Measurements from ENCODE around the gene CARMIL1. TPM values are rescaled to one million over a fixed set of nuclear protein-coding genes. Genes with fewer than 3 reads are reported as not detected.

CARMIL1 gene
- polyA plus RNA-seq, 1 of the 3 experiments (the other 2 are of a cell fraction), result 1.7 TPM

DNA sequence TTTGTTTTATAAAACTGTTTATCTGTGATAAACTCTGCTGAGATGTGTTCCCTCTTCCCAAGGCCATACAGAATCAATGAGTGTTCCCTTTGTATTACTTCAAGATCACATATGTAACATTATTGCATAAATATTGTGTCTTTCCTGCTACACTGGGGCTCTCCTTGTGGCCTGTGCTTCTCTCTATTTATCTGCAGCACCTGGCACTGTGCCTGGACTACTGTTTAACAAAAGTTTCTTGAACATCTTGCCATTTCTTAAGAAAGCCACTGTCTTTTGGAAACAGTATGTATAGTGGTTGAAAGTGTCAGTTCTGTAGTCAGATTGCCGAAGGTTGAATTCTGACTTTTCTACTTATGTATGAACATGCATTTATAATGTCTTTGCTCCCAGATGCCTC is 203.8 kb downstream of the CARMIL1 start:
- Histone ChIP-seq H3K9me2 (no peaks in the 10 kb centered on the region), H4K20me1 (ENCODE audit: insufficient read depth) (no peaks in the 10 kb centered on the region), H3K4me2 (no peak overlapping the region), H2AFZ (ENCODE audit: low read depth) (no peak overlapping the region), H3K4me3 (ENCODE audit: low read depth in 2 of 2, low read length in 1 of 2) (no peak overlapping the region), H3K27me3 (ENCODE audit: insufficient read depth) (no peaks in the 10 kb centered on the region), H3K79me2 (ENCODE audit: insufficient read depth) (no peaks in the 10 kb centered on the region), H3K9ac (no peak overlapping the region), H3K9me3 (no peaks in the 10 kb centered on the region), H3F3A (replicated peaks; ENCODE audit: insufficient read depth) (peaks cover 5% of the 10 kb centered on the region), H3K4me1 (ENCODE audit: control insufficient read depth in 1 of 2, insufficient read depth in 2 of 2, low read depth in 1 of 2, low read length in 1 of 2) (peaks cover 0 to 11% of the 10 kb centered on the region in 2 experiments; a peak in 2 of 4 replicates), H3K27ac (ENCODE audit: low read depth in 2 of 2, low read length in 1 of 2) (no peak overlapping the region), H3K36me3 (replicated peaks in 1 of 2; ENCODE audit: control insufficient read depth in 1 of 2, insufficient read depth in 2 of 2, low read length in 1 of 2) (no peaks in the 10 kb centered on the region)
- POLR2A ChIA-PET, result no interaction called here
- TF ChIP-seq FOSL2 (IDR thresholded peaks at IDR 0.05; ENCODE audit: borderline replicate concordance, low read depth) (no peak), GABPA (IDR thresholded peaks at IDR 0.05; ENCODE audit: low read depth) (no peak), SMC3 (IDR thresholded peaks at IDR 0.05; ENCODE audit: low read depth, low read length) (no peak)
- TF ChIP-seq, protein P1, sequence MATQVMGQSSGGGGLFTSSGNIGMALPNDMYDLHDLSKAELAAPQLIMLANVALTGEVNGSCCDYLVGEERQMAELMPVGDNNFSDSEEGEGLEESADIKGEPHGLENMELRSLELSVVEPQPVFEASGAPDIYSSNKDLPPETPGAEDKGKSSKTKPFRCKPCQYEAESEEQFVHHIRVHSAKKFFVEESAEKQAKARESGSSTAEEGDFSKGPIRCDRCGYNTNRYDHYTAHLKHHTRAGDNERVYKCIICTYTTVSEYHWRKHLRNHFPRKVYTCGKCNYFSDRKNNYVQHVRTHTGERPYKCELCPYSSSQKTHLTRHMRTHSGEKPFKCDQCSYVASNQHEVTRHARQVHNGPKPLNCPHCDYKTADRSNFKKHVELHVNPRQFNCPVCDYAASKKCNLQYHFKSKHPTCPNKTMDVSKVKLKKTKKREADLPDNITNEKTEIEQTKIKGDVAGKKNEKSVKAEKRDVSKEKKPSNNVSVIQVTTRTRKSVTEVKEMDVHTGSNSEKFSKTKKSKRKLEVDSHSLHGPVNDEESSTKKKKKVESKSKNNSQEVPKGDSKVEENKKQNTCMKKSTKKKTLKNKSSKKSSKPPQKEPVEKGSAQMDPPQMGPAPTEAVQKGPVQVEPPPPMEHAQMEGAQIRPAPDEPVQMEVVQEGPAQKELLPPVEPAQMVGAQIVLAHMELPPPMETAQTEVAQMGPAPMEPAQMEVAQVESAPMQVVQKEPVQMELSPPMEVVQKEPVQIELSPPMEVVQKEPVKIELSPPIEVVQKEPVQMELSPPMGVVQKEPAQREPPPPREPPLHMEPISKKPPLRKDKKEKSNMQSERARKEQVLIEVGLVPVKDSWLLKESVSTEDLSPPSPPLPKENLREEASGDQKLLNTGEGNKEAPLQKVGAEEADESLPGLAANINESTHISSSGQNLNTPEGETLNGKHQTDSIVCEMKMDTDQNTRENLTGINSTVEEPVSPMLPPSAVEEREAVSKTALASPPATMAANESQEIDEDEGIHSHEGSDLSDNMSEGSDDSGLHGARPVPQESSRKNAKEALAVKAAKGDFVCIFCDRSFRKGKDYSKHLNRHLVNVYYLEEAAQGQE (IDR thresholded peaks at IDR 0.05; ENCODE audit: low read depth, low read length), result no peak
- CTCF ChIA-PET, result interaction anchor here (1.6 kb wide), 1 partner anchor 217 kb away, joined by 3 read pairs; no protein-coding TSS in a partner anchor
- DNase-seq, result no peak
- 93% methylated on average over 1 of the region's 1 CpG for WGBS (ENCODE audit: low lambda C conversion rate)

DNA sequence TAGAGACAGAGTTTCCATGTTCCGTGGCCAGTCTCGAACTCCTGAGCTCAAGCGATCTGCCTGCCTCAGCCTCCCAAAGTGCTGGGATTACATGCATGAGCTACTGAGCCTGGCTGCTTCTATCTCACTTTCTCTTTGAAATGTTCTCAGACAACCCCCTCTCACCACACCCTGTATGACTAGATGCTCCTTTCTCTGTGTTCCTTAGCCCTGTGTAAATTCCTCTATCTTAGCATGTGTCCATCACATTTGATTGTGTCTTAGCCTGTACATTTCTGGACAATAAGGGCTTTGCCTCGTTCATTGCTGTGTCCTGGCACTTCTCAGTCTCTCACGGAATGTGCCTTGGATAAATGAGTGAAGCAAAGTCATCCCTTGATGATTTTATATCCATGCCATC is 204.8 kb downstream of the CARMIL1 start:
- no peaks in the 10 kb centered on the region for H3K79me2 ChIP-seq (ENCODE audit: insufficient read depth)
- no peak overlapping the region for H3K4me2 ChIP-seq
- no peak overlapping the region for H3K9ac ChIP-seq
- H3K36me3 ChIP-seq (replicated peaks in 1 of 2; ENCODE audit: control insufficient read depth in 1 of 2, insufficient read depth in 2 of 2, low read length in 1 of 2), result no peaks in the 10 kb centered on the region
- no peak overlapping the region for H2AFZ ChIP-seq (ENCODE audit: low read depth)
- ChIA-PET POLR2A (no interaction called here), CTCF (interaction anchor here (1.2 to 1.6 kb wide), 2 partner anchors 73 to 218 kb away, joined by 3 read pairs; no protein-coding TSS in a partner anchor)
- WGBS (ENCODE audit: low lambda C conversion rate), result 91% methylated on average over 5 of the region's 5 CpGs
- H4K20me1 ChIP-seq (ENCODE audit: insufficient read depth), result no peaks in the 10 kb centered on the region
- no peak for TF ChIP-seq FOSL2 (IDR thresholded peaks at IDR 0.05; ENCODE audit: borderline replicate concordance, low read depth)
- TF ChIP-seq RAD21 (IDR thresholded peaks at IDR 0.05; ENCODE audit: low read length), result no peak
- TF ChIP-seq NRF1 (IDR thresholded peaks at IDR 0.05; ENCODE audit: low read depth, low read length), result no peak
- no peak for TF ChIP-seq GABPA (IDR thresholded peaks at IDR 0.05; ENCODE audit: low read depth)
- TF ChIP-seq, protein P2, sequence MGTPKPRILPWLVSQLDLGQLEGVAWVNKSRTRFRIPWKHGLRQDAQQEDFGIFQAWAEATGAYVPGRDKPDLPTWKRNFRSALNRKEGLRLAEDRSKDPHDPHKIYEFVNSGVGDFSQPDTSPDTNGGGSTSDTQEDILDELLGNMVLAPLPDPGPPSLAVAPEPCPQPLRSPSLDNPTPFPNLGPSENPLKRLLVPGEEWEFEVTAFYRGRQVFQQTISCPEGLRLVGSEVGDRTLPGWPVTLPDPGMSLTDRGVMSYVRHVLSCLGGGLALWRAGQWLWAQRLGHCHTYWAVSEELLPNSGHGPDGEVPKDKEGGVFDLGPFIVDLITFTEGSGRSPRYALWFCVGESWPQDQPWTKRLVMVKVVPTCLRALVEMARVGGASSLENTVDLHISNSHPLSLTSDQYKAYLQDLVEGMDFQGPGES (IDR thresholded peaks at IDR 0.05; ENCODE audit: low read depth, low read length), result no peak
- no peak for TF ChIP-seq GATA2 (CRISPR knock-in tag; IDR thresholded peaks at IDR 0.05)
- TF ChIP-seq NFIC (IDR thresholded peaks at IDR 0.05; ENCODE audit: borderline replicate concordance), result no peak
- TF ChIP-seq JUND (IDR thresholded peaks at IDR 0.05), result no peak
- TF ChIP-seq RXRA (IDR thresholded peaks at IDR 0.05; ENCODE audit: borderline replicate concordance, low read depth), result no peak
- TF ChIP-seq, protein P3, sequence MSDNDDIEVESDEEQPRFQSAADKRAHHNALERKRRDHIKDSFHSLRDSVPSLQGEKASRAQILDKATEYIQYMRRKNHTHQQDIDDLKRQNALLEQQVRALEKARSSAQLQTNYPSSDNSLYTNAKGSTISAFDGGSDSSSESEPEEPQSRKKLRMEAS (IDR thresholded peaks at IDR 0.05; ENCODE audit: low read depth), result no peak
- TF ChIP-seq, protein P4, sequence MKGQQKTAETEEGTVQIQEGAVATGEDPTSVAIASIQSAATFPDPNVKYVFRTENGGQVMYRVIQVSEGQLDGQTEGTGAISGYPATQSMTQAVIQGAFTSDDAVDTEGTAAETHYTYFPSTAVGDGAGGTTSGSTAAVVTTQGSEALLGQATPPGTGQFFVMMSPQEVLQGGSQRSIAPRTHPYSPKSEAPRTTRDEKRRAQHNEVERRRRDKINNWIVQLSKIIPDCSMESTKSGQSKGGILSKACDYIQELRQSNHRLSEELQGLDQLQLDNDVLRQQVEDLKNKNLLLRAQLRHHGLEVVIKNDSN (IDR thresholded peaks at IDR 0.05; ENCODE audit: borderline replicate concordance, low read depth), result no peak
- TF ChIP-seq POLR2AphosphoS5 (IDR thresholded peaks at IDR 0.05; ENCODE audit: low read depth, low read length), result no peak
- TF ChIP-seq EP300 (IDR thresholded peaks at IDR 0.05; ENCODE audit: borderline replicate concordance in 1 of 2, low read depth in 1 of 2, low read length in 1 of 2), result no peak
- TF ChIP-seq, protein P5, sequence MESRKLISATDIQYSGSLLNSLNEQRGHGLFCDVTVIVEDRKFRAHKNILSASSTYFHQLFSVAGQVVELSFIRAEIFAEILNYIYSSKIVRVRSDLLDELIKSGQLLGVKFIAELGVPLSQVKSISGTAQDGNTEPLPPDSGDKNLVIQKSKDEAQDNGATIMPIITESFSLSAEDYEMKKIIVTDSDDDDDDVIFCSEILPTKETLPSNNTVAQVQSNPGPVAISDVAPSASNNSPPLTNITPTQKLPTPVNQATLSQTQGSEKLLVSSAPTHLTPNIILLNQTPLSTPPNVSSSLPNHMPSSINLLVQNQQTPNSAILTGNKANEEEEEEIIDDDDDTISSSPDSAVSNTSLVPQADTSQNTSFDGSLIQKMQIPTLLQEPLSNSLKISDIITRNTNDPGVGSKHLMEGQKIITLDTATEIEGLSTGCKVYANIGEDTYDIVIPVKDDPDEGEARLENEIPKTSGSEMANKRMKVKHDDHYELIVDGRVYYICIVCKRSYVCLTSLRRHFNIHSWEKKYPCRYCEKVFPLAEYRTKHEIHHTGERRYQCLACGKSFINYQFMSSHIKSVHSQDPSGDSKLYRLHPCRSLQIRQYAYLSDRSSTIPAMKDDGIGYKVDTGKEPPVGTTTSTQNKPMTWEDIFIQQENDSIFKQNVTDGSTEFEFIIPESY (IDR thresholded peaks at IDR 0.05; ENCODE audit: borderline replicate concordance, low read depth), result no peak
- TF ChIP-seq, protein P6, sequence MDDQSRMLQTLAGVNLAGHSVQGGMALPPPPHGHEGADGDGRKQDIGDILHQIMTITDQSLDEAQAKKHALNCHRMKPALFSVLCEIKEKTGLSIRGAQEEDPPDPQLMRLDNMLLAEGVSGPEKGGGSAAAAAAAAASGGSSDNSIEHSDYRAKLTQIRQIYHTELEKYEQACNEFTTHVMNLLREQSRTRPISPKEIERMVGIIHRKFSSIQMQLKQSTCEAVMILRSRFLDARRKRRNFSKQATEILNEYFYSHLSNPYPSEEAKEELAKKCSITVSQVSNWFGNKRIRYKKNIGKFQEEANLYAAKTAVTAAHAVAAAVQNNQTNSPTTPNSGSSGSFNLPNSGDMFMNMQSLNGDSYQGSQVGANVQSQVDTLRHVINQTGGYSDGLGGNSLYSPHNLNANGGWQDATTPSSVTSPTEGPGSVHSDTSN (IDR thresholded peaks at IDR 0.05), result no peak
- TF ChIP-seq ELF1 (IDR thresholded peaks at IDR 0.05), result no peak
- TF ChIP-seq RCOR1 (IDR thresholded peaks at IDR 0.05; ENCODE audit: low read length), result no peak
- TF ChIP-seq TAF1 (IDR thresholded peaks at IDR 0.05; ENCODE audit: borderline replicate concordance, low read depth, low read length), result no peak
- H3K27me3 ChIP-seq (ENCODE audit: insufficient read depth), result no peaks in the 10 kb centered on the region
- peaks cover 0 to 11% of the 10 kb centered on the region in 2 experiments; a peak in 2 of 4 replicates for H3K4me1 ChIP-seq (ENCODE audit: control insufficient read depth in 1 of 2, insufficient read depth in 2 of 2, low read depth in 1 of 2, low read length in 1 of 2)
- H3K9me2 ChIP-seq, result no peaks in the 10 kb centered on the region
- DNase-seq, result no peak
- H3F3A ChIP-seq (replicated peaks; ENCODE audit: insufficient read depth), result peaks cover 5% of the 10 kb centered on the region
- H3K27ac ChIP-seq (ENCODE audit: low read depth in 2 of 2, low read length in 1 of 2), result no peak overlapping the region
- H3K9me3 ChIP-seq, result no peaks in the 10 kb centered on the region
- no peak overlapping the region for H3K4me3 ChIP-seq (ENCODE audit: low read depth in 2 of 2, low read length in 1 of 2)
